ENCODE results near the gene CTSZ.
"Not testable (repeated sequence)": the region's sequence is repeated elsewhere in the genome, so short reads cannot be mapped to it uniquely, and the experiment has no call there.

Gene CTSZ

DNA sequence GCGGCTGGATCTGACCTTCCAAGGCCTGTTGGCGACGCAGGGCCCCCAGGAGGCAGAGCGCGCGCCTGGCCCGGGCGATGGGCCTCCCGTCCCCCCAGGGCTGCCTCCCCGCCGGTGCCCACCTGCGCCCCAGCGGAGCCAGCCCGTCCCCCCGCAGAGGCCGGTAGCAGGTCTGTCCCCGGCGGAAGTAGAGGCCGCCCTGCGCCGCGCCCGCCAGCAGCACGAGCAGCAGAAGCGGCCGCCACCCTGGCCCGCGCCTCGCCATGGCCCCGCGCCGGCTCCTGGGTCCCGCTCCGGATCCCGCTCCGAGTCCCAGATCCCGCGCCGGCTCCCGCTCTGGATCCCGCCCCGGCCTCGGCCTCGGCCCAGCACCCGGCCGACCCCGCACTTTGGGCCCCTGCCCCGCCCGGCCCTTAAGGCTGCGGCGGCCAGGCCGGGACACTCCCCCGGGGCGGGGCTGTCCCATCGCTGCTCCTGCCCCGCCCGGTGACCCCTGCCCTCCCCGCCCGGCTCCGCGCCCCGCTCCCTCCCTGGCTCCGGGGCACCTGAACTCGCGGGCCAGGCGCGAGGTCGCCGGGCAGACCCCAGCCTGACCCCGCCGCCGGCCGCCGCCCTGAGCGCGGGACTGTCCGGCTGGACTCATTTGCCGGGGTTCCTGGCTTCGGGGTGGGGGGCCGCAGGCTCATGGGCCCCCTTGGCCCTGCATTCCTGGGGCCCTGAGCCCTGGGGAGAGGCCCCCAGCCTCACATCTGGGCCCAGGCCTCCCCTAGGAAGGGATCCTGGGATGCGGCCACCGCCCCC lies at the start of gene CTSZ:
CTSZ (minus strand) TSS at position 391 of the 801 bp plus-strand sequence; CDS start at position 265, 126 bp downstream.
- peak; percentile 55 for DNase-seq

DNA sequence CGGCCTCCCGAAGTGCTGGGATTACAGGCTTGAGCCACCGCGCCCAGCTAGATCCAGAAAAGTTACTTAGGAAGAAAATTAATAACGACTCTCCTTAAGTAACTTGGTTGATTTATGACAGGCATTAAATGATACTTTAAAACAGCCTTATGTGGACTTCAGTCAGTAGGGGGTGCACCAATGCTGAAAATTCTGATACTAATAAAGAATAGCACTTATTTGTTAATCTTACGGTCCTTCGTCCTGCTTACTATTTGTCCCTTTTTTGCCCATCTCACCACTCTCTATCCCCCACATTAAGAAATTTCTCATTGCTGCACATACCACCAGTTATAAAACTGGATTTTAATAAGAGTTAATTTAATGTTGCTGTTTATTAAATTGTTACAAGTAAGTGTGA lies 48.2 kb upstream of the CTSZ start:
- no peak for DNase-seq

DNA sequence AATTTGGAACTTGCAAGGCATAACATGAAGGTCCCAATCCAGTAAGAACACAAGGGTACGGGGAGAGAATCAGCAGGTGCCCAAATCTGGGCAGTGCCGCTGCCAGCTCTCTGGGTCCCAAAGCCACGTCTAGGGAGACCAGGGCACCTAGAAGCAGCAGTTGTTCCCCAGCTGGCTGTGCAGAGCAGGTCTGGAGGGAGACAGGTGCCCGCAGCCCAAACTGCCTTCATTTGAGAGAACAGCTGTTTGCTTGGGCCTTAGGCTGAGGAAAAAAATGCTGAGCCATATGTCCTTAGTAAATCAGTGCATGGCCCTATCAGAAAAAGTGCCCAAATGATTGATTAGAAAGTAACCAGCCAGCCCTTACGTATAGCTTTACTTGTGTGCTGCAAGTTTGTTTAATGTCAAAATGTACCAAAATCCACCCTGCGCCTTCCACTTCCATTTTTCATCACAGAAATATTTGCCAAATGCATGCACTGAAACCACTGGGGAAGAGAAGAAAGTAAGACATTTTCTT lies 44.7 kb upstream of the CTSZ start:
- no peak for DNase-seq

DNA sequence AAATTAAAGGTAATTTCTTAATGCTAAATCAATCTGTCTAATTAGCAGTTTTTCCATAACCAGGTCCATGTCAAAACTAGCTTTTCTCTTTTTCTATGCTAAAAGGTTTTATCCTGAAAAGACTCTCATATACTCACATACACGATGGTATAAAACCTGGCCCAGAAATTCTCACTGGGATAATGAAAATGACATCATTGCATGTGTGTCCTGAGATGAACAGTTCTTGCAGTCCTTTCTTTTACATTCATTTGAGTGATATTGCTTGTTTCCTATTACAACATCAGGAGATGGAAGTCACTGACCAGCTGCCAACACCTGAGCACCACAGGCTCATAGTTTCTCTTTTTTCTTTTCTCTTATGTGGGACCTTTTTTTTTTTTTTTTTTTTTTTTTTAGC lies 43.4 kb upstream of the CTSZ start:
- no peak for DNase-seq

DNA sequence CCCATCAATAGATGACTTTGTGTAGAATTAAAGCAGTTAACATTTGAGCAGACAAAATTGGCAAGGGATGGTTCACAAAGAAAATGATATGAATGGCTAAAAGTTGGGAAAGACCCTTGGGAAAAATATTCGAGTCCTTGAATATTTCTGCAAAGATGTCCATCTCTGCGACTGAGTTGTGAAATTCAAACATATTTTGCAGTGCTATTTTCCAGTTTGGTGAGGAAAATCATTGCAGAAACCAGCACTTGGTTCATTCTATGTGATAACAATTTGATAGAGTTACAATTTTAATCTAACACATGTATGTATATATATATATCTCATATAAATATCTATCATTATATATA lies 41.6 kb upstream of the CTSZ start:
- no peak for DNase-seq

DNA sequence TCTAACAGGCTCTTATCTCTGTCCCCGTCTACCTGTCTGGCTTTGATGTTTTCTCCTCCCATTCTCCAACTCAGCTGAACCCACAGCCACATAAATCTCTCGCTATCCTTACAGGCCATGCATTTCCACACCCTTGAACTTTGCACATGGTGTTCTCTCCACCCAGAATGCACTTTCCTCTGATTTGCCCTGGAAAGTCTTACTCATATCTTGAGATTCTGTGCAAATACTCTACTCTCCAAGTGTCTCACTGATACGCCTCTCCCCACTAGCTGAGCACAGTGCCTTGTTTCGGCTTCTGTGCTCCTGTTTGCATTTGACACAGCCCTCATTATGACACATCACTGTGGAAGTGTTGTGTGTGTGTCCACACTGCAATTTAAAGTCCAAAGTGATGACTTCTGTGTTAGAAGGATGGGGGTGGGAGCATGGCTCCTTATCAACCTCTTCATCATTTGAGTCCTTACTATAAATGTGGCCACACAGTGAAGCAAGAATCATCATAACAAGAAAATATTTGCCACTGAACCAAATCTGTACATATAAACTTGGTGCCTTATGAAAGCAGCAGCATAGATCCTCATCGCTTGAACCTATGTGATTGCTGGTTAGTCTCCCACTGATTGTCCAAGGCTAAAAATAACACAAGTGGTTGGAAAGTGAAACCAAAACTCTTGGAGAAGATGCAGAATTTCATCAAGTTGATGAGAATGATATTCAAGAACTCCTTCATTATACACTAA lies 41.1 kb upstream of the CTSZ start:
- DNase-seq = no peak

DNA sequence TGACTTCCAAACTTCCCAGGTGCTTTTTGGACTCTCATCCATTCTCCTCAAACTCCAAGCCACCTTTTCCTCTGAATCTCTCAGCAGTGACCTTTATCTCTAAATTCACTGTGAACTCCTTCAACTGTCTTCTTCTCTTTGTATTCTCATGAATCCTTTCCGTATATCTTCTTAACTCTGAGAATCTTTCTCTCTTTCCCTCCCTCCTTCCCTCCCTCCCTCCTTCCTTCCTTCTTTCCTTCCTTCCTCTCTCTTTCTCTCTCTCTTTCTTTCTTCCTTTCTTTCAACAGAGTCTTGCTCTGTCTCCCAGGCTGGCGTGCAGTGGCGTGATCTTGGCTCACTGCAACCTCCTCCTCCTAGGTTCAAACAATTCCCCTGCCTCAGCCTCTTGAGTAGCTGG lies 39.8 kb upstream of the CTSZ start:
- no peak for DNase-seq

DNA sequence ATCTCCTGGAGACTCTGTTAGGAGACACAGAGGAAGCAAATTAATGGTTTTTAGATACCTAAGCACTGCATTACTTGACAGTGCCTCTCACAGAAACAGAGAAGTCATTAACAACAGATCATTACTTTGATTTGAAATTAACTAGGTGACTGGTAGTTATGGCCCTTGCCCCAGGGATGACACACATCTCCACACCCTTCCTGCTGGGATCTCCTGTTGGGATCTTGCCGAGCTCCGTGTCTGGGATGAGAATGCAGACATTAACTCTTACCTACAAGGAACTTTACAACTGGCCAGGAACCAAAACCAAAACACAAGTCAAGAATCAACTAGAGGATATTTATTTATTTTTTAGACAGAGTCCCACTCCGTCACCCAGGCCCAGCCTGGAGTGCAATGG lies 37.7 kb upstream of the CTSZ start:
- DNase-seq = no peak

DNA sequence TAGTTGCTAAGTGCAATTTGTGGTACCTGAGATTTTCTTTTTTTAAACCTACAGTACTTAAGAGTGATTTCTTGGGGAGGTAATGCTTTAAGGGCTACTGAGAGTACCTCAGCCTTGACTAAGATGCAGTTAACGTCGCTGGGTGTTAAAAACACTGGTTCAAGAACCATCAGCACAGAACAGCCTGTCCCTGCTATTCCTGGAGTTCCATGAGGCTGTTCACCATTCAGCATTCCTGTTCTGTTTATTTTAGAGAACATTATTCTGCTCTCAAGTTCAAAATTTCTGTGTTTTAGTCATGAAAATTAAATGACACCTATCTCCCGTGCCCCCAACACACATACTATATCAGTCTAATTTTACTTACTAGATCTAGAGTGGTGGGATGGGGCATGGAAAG lies 37.2 kb upstream of the CTSZ start:
- no peak for DNase-seq

DNA sequence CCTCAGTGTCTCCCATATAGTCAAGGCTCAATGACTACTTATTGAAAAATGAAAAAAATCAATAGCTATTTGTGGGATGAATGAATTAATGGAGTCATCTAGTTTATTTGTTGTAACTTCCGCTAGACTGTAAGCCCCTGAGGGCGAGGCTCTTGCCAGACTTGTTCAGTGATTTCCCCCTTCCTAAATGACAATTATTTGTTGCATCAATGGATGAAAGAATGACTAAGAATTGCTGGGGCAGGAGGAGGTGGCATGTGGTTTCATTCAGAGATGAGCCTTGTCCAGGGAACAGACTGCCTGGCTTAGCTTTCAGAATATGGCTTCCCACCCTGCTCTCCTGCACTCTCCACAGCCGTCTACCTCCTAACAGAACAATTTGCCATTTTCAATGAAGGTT lies 36.6 kb upstream of the CTSZ start:
- no peak for DNase-seq

DNA sequence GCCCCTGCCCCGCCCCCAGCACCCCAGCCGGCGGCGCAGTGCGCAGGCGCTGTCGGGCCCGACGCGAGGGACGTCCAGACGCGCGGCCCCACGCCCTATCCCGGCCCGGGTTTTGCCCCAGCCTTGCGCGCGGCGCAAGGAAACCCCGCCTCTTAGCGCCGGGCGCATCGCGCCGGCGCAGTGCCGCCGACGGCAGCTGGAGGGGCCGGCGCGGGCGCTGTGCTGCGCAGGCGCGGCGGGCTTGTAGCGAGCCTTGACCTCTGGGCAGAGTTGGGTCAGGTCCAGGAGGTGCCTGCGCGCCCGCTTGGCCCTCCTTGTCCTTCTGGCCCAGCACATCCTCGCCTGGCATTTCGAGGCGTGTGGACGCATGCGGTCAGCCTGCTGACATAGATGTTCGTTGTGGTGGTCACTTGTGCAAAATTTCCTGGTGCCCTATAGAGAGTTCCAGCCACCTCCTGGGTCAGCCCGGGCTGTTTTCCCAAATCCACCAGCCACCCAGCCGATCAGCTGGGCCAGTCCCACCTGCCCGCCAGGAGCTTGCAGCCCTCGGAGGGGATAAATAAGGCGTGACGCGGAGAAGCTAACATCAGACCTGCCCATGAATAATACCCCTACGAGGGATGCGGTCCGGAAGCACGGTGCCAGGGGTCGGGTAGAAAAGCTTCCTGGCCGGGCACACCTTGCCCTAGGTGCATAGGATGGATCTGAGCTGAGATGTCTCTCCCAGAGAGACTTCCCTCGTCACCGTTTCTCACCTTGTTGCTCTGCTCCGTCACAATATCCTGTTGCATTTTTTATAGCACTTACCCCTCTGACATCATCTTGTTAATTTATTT lies 36.0 kb upstream of the CTSZ start:
- peak; percentile 95 for DNase-seq

DNA sequence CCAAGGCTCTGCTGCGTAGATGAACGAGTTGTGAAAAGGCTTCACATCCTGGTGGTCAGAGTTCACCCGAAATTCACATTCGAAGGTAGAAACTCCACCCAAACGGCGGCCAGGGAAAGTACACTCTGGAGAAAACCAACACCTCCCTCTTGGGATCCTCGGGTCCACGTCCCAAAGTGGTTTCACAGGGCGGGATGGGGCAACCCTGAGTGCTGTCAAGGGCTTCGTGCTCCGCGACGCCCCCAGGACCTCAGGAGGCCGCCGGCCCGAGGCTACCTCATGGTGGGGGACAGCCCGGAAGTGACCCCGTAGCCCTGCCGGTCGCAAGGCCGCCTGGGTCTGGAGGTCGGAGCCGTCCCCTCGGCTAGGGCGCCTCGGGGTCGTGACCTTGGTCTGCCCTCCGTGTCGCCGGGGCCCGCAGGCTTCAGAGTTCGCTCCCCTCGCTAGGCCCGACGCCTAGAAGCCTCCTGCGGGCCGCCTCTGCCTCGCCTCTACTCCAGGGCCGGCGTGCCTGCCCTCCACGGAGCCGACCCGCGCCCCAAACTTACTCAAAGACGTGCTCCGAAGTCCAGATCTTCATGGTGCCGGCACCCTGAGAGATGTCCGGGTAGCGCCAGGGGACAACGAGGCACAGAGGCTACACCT lies 35.2 kb upstream of the CTSZ start, which contains the start of gene PRELID3B:
PRELID3B (minus strand) TSS at position 636 of the 645 bp plus-strand sequence; CDS start at position 580, 56 bp downstream.
- no peak for DNase-seq

DNA sequence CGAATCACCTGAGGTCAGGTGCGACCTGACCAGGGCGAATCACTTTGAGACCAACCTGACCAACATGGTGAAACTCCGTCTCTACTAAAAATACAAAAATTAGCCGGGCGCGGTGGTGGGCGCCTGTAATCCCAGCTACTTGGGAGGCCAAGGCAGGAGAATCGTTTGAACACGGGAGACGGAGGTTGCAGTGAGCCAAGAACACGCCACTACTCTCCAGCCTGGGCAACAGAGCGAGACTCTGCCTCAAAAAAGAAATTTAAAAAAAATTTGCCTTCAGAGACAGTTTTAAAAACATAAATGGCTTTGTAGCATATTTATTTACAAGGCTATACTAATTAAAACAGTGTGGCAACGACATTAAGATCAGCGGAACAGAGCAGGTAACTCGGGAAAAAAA lies 34.4 kb upstream of the CTSZ start:
- not testable (repeated sequence) for DNase-seq

DNA sequence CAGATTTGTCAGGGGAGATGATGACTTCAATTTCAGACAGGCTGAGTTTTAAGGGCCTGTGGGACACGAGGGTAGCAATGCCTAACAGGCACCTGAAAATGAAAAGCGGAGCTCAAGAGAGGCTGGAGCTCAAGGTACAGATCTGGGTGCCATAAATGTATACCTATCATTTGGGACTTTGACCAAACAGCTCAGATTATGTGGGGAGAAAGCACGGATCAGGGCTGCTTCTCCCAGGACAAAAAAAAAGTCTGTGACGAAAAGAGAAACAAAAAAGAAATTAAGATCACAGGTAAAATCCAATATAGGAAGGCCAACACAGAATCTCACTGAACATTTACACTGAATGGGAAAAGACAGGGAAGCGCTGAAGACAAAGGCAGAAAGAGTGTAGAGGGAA lies 33.6 kb upstream of the CTSZ start:
- no peak for DNase-seq

DNA sequence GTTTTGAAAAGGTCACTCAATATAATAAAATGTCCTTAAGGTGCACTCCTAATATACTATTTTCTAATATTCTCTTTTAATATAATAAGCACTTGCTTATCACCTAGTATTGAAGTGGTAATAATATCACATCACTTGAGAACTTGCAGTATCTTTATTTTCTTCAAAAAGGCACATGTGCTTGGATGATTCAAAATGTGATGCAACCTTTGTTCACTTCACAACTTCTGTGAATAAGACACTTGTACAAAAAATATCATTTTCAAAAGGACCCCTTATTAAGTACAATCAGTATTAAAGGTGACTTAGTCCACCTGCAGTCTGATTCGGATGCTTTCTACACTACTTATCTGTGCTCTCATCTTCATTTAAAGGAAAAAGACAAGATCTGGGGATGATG lies 32.2 kb upstream of the CTSZ start:
- DNase-seq = no peak

DNA sequence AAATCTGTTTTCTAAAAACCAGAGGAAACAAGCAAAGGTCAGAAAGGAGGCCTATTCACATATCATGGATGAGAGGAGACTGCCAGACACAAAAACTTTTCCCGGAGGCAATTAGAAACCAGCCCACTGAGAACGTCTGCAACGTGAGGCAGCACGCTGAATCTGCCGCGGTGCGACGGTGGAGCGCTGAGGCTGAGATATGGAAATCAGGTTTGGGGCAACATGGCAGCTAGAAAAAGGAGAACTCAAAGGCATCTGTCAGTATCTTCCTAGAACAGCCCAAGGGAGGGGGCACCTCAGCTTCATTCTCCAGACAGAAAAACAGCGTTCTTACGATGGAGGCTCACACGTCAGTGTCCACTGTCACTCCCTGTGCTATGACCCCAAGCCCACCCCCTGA lies 30.3 kb upstream of the CTSZ start:
- DNase-seq = no peak

DNA sequence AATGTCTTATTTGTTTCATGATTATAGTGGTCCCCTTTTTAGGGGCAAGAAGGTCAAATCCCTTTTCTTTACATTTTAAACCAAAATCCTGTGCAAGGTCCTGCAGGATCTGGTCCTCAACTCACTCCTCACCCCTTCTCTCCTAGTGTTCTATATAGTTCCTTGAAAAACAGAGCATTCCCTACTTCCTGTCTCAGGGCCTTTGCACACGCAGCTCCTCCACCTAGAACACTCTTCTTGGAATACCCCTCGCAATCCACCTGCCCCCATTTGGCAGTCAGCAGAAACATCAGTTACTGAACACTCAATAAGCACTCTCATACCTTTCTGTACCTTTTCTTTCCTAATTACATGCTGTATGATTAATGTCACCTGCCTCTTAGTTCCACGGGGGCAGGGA lies 28.3 kb upstream of the CTSZ start:
- DNase-seq = no peak

DNA sequence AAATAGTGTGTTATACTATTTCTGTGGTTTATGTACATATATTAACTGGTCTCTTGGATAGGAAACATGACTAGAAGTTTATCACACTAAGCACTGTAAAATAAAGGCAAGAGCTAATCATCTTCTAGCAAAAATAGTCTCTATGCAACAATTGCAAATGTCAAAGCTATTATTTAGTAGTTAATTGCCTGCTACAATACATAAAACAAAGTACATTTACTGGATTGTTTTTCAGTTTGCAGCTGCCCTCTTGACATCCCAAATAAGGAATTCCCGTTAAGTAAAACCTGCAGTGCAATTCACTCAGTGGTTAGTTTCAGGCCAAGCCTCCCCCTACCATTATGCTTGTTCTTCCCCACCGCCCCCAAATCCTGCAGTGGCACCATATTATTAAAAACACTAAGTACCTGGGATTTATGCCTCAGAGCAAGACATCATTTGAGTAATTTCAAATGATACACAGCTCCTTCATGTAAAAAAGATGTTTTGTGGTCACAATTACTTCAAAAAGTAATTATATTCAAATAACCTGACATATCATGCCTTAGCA lies 26.6 kb upstream of the CTSZ start:
- DNase-seq = no peak

DNA sequence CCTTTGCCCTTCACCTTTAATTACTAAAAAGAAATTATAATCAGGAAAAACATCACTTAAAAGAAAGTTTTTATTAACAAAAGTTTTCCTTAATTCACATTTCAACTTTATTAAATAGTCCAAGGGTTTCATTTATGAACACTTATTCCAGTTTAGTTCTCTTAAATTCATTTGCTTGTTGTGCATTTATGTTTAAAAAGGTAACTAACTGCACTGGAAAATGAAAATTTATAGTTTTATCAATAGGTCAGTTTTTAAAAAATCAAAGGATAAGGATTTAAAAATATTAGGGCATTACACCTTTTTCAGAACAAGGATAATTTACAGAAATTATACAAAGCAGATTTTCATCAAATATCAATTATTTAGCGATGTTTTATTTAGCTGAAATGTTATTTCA lies 26.0 kb upstream of the CTSZ start:
- DNase-seq = no peak

DNA sequence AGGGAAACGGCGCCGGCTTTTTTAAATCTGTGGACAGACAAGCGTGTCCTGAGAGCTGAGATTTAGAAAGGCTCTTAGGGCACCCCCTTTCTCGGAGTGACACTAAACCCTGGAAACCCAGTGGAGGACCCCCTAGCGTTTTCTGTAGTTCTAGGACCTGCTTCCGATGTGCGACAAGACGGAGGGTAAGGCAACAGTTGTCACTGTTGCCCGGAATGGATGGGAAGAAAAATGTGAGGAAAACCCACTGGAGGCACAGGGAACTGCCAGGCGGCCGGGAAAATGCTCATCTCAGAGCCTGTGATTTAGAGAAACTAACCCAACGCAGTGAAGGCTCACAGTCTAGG lies 25.6 kb upstream of the CTSZ start:
- no peak for DNase-seq

DNA sequence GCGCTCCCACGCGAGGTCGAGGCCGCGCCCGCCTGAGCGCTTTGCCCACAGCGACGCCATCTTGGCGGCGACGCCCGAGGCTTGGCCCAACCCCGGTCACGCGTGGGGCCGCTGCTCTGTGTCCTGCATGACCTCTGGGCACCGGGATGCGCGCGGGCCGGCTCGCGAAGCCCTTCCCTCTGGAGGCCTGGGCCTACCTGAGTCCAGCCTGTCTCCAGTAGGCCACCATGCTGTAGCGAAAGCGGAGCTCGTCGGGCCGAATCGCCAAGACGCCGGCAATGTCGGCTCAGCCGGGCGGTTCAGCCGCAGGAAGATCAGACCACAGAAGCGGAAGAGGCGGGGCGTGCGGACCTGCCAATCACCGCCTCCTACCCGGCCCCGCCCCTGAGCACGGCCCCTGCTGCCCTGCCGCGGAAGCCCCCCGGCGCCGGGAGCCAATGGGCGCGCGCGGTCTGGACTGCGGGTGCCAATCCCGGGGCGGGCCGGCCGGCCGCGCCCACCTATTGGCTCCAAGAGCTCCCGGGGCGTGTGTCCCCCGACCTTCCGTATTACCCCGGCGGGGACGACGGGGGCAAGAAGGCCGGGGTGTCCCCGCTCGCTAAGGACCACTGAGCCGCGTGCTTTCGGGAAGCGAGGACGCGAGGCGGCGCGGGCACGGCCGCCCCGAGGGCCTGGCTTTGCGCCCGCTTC lies 25.1 kb upstream of the CTSZ start, which contains the start of gene ATP5F1E:
ATP5F1E (minus strand) TSS at position 313 of the 690 bp plus-strand sequence; CDS start at position 229, 84 bp downstream.
- peak; percentile 98 for DNase-seq

DNA sequence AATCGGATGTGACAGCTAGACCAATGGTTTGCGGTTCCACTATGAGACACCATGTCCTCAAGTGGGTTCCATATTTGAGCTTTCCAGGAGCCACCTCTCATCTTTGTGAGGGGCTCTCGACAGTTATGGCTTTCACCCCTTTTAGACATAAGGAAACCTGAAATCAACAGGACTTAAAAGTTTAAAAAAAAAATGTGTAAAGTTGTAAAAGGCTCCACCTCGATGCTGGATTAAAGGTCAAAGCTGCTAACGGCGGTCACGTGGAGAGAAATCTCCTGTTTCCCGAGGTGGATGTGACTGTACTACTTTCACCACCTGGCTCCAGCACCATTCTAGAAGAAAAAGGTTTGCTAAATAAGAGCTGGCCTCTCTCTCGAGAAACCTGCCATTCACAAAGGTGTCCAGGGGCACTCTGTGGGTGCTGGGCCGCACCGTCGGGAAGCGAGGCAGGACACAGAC lies 24.5 kb upstream of the CTSZ start:
- no peak for DNase-seq

Data from stimulated activated CD4-positive, alpha-beta T cell treated with anti-CD3 and anti-CD28 coated beads, Interleukin-4, amount 100 ng/mL, for 1 hour (primary cell).